Naive B cell (primary cell): ENCODE results near the gene NCKAP1. TPM values are rescaled to one million over a fixed set of nuclear protein-coding genes. Genes with fewer than 3 reads are reported as not detected.
"Not testable (repeated sequence)": the region's sequence is repeated elsewhere in the genome, so short reads cannot be mapped to it uniquely, and the experiment has no call there.

ENCODE experiments used
- ATAC-seq, 2 donors: fragments of 150-1000 bp; cut with Tn5 transposase; 2 replicates each; pipeline ENCODE4 v1.10.0; 2021; ENCODE audit warnings: low read depth in 2 of 2, mild to moderate bottlenecking in 2 of 2, moderate library complexity in 2 of 2
- DNase-seq: peaks from one replicate; pipeline ENCODE4 v3.0.0; 2022
- H3K27ac Mint-ChIP-seq, 6 donors: one replicate each; pipeline ENCODE4 v1.8.0; 2020 to 2022; ENCODE audit warnings: mild to moderate bottlenecking in 6 of 6, mixed read lengths in 6 of 6, moderate library complexity in 5 of 6, inconsistent platforms in 2 of 6
- H3K27me3 Mint-ChIP-seq, 3 donors: one replicate each; pipeline ENCODE4 v1.8.0; 2021 to 2022; ENCODE audit warnings: mixed read lengths in 3 of 3, mild to moderate bottlenecking in 1 of 3
- H3K36me3 Mint-ChIP-seq, 2 donors: one replicate each; pipeline ENCODE4 v1.8.0; 2020 to 2022; ENCODE audit warnings: mixed read lengths in 2 of 2, inconsistent platforms in 1 of 2, mild to moderate bottlenecking in 1 of 2
- H3K4me1 Mint-ChIP-seq, 3 donors: one replicate each; pipeline ENCODE4 v1.8.0; 2020 to 2022; ENCODE audit warnings: mixed read lengths in 3 of 3, inconsistent platforms in 1 of 3, mild to moderate bottlenecking in 1 of 3, moderate library complexity in 1 of 3
- H3K4me3 Mint-ChIP-seq, 8 donors: one replicate each; pipeline ENCODE4 v1.8.0; 2020 to 2022; ENCODE audit warnings: mild to moderate bottlenecking in 8 of 8, mixed read lengths in 8 of 8, moderate library complexity in 8 of 8, inconsistent platforms in 2 of 8
- H3K9me3 Mint-ChIP-seq, 7 donors: one replicate each; pipeline ENCODE4 v1.8.0; 2020 to 2022; ENCODE audit warnings: mixed read lengths in 7 of 7, mild to moderate bottlenecking in 5 of 7, inconsistent platforms in 2 of 7, moderate library complexity in 1 of 7
- polyA plus RNA-seq, 6 donors: library from polyadenylated mRNA; unstranded; fragments of 300-500 nt; fragmentation: Illumina TruSeq; gene quantifications; one replicate each; pipeline ENCODE4 v1.2.3, GENCODE V29; 2021; ENCODE audit warnings: low read depth in 6 of 6

Gene NCKAP1
- polyA plus RNA-seq, 6 donors from 2014 or later: 0.19 to 1.0 TPM; not detected in 4

DNA sequence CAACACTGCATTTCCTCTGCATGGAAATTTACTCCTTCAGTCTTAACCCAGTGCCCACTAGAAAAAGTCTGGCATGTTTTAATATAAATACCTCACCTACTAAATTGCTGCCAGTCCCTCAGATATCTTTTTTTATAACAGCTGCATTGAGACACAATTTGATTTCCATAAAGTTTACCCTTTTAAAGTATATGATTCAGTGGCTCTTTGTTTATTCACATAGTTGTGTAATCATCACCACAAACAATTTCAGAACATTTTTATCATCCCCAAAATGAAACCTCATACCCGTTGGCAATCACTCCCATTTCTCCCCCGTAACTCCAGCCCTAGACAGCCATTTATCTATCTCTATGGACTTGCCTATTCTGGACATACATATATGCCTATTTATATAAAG, 154.8 kb downstream of the NCKAP1 start:
- DNase-seq (no peak), ATAC-seq (no peak)
- H3K4me3 Mint-ChIP-seq: no peak overlapping the region
- peaks cover 0 to 20% (median 11%) of the 10 kb centered on the region in 7 donors for H3K9me3 Mint-ChIP-seq
- no peaks in the 10 kb centered on the region for H3K4me1 Mint-ChIP-seq
- no peak overlapping the region for H3K27ac Mint-ChIP-seq
- H3K27me3 Mint-ChIP-seq: no peaks in the 10 kb centered on the region
- H3K36me3 Mint-ChIP-seq: no peaks in the 10 kb centered on the region

DNA sequence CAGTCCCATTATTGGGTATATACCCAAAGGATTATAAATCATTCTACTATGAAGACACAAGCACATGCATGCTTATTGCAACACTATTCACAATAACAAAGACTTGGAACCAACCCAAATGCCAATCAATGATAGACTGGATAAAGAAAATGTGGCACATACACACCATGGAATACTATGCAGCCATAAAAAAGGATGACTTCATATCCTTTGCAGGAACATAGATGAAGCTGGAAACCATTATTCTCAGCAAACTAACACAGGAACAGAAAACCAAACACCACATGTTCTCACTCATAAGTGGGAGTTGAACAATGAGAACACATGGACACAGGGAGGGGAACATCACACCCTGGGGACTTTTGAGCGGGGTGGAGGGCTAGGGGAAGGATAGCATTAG, 158.2 kb downstream of the NCKAP1 start:
- H3K4me3 Mint-ChIP-seq, H3K27me3 Mint-ChIP-seq, DNase-seq, H3K27ac Mint-ChIP-seq, H3K36me3 Mint-ChIP-seq, ATAC-seq, H3K4me1 Mint-ChIP-seq: not testable (repeated sequence)
- peaks cover 11 to 39% (median 19%) of the 10 kb centered on the region in 7 donors for H3K9me3 Mint-ChIP-seq

DNA sequence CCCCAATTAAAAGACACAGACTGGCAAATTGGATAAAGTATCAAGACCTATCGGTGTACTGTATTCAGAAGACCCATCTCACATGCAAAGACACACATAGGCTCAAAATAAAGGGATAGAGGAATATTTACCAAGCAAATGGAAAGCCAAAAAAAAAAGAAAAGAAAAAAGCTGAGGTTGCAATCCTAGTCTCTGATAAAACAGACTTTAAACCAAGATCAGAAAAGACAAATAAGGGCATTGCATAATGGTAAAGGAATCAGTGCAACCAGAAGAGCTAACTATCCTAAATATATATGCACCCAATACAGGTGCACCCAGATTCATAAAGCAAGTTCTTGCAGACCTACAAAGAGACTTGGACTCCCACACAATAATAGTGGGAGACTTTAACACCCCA, 161.6 kb downstream of the NCKAP1 start:
- ATAC-seq, H3K27me3 Mint-ChIP-seq, H3K27ac Mint-ChIP-seq, H3K36me3 Mint-ChIP-seq, H3K4me1 Mint-ChIP-seq, DNase-seq, H3K4me3 Mint-ChIP-seq: not testable (repeated sequence)
- H3K9me3 Mint-ChIP-seq: peaks cover 11 to 52% (median 19%) of the 10 kb centered on the region in 7 donors

DNA sequence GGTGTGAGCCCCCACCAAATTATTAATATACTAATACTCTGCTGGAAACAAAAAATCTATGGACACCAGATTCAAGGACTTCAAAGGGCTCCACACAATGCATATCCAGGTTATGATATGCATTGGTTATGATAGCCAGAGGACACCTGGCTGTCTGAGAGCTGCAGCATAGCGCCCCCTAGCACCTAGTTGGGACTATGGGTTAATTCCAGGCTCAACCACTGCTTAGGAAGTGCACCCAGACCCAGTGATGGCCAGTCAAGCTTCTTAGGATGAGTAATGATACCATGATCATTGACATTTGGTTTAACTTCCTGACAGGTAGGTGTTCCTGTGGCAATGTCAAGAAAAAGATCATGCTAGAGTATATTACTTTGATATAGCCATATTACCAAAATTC, 168.0 kb downstream of the NCKAP1 start:
- DNase-seq (no peak), ATAC-seq (no peak)
- Mint-ChIP-seq H3K36me3 (peaks cover 0 to 14% of the 10 kb centered on the region in 2 donors), H3K27ac (no peak overlapping the region), H3K4me1 (peaks cover 13 to 19% (median 19%) of the 10 kb centered on the region in 3 donors), H3K4me3 (no peak overlapping the region), H3K27me3 (peaks cover 42 to 54% (median 43%) of the 10 kb centered on the region in 3 donors), H3K9me3 (peaks cover 0 to 17% (median 4%) of the 10 kb centered on the region in 7 donors)

DNA sequence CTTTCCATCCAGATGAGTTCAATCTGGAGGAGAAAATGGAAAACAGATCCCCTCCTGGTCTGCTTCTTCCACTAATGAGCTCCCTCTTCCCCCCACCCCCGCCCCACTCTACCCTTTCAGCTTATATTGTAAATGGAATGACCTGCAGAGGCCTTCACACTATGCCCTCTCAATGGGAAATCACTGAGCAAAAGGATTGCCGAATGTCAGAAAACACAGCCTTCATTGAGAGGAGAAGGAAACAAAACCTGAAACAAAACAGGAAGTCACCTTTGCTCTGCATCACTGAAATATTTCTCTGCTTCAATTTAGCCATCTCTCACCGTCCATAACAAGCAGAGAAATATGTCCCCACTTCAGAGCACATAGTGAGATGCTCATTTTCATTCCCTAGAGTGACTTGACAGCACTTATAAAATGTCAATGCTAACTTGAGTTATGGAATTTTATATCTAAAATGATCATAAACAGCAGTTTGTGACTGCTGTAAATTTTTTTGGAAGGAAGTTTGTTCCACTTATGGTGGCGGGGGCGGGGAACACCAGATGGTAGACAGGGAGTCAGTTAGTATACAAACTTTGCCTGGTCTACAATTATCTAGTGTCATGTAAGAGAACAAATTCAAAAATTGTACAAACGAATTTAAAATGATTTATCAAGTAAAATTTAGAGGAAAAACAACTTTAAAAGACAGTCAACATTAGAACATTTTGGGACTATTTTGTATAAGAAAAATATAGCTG, 170.0 kb downstream of the NCKAP1 start:
- Mint-ChIP-seq H3K9me3 (peaks cover 0 to 6% (median 0%) of the 10 kb centered on the region in 7 donors), H3K27me3 (peaks cover 59 to 67% (median 60%) of the 10 kb centered on the region in 3 donors), H3K27ac (no peak overlapping the region), H3K4me1 (peaks cover 13 to 19% (median 19%) of the 10 kb centered on the region in 3 donors), H3K4me3 (no peak overlapping the region), H3K36me3 (peaks cover 0 to 14% of the 10 kb centered on the region in 2 donors)
- ATAC-seq: no peak
- DNase-seq: no peak

DNA sequence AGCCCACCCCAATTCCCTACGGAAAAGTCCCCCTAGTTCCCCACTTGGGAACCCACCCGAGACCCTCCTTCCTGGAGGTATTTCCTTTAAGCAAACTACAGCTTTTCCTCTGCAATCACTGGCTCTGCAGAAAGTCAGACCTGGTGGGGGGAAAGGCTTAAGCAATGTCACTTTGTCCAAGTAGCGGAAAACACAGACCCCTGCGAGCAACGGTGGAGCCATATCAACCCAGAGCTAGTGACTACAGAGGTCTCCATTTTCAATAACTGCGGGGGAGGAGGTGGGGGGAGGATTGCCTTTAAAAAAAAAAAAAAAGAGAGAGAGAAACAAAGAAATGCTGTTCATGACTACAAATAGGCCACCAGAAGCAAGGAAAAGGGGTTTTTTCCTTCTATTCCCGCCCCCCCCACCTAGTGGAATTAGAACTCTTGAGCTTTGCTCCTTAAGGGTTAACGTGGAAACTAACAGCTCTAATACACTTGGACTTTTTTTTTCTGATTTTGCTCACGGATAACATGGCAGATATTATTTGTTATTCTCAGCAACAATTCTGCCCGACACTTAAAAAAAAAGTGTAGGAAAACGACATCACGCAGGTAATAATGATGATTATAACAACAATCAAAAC, 170.7 kb downstream of the NCKAP1 start:
- Mint-ChIP-seq H3K4me1 (peaks cover 13 to 19% (median 19%) of the 10 kb centered on the region in 3 donors), H3K4me3 (peak overlapping the region in 2 of 8 donors; percentile 25 to 74), H3K9me3 (peaks cover 0 to 3% (median 0%) of the 10 kb centered on the region in 7 donors), H3K27ac (no peak overlapping the region), H3K36me3 (peaks cover 0 to 14% of the 10 kb centered on the region in 2 donors), H3K27me3 (peaks cover 59 to 70% (median 60%) of the 10 kb centered on the region in 3 donors)
- no peak for DNase-seq
- no peak for ATAC-seq

DNA sequence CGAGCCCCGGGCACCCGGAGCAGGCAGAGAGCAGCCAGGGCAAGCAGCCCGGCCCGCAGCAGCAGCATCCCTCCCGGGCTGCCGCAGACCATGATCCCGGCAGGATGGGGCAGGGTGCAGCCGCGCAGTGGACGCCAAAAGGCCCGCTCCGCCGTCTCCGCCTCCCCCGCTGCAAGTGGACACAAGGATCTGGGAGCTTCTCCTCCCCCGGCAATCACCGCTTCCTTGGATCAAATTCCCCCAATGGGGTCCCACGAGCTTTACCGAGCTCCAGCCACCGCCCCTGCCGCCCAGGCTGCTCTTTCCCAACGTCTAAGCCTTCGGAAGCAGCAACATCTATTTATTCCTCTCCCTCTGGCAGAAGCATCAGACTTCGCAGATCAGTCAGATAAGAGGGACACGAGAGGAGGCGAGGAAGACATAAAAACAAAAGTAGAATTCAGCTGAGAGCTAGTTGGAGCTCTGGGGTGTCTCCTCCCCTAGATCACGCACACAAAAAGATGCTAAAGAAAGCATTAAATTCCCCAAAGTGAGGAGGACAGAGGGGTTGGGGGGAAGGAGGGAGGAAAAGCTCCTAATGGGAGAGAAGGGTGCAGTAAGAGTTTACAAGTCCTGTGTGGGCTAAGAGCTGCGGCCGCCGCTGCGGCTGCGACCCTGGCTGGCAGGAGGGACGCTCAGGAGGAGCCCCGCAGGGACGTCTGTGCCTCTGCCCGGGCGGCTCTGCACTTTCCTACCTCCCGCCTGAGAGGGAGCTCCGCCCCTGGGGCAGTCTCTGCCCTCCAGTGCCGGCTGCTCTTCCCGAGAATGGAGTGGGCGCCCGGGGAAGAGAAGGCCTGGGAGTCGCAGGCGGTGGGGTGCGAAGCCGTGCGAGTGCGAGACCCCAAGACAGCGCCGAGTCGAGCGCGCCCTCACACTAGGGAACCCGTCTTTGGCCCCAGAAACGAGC, 171.5 kb downstream of the NCKAP1 start, which contains the start of gene FRZB:
Gene FRZB (minus strand): TSS at position 177 of the 946 bp plus-strand sequence. CDS start 85 bp downstream, at position 92.
- peaks cover 13 to 19% (median 19%) of the 10 kb centered on the region in 3 donors for H3K4me1 Mint-ChIP-seq
- H3K27ac Mint-ChIP-seq: peak within 1 kb of the TSS in 2 of 6 donors; percentile 52 to 76
- peaks cover 0 to 14% of the 10 kb centered on the region in 2 donors for H3K36me3 Mint-ChIP-seq
- peak within 1 kb of the TSS; percentile 60 to 90 (median 73) for H3K4me3 Mint-ChIP-seq
- no peaks in the 10 kb centered on the region for H3K9me3 Mint-ChIP-seq
- DNase-seq (no peak), ATAC-seq (peak in 1 of 2 donors; percentile 16)
- peaks cover 52 to 67% (median 52%) of the 10 kb centered on the region in 3 donors for H3K27me3 Mint-ChIP-seq

DNA sequence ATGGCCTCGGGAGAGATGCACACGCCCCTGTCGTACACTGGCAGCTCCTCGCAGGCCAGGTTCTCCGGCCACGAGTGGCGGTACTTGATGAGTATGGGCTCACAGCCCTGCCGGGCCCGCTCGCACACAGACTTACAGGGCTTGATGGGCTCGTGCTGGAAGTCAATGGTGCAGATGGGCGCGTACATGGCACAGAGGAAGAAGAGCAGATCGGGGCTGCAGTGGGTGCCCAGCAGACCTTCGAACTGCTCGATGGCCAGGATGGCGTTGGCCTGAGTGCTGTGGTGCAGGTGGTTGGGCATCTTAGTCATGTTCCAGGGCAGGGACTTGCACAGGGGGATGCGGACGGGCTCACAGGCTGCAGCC, 172.2 kb downstream of the NCKAP1 start:
- Mint-ChIP-seq H3K27me3 (peaks cover 49 to 67% (median 52%) of the 10 kb centered on the region in 3 donors), H3K36me3 (peaks cover 0 to 14% of the 10 kb centered on the region in 2 donors), H3K4me1 (peaks cover 13 to 19% (median 19%) of the 10 kb centered on the region in 3 donors), H3K4me3 (peak overlapping the region in 6 of 8 donors; percentile 34 to 74 (median 67)), H3K9me3 (no peaks in the 10 kb centered on the region), H3K27ac (peak overlapping the region in 2 of 6 donors; percentile 6 to 52)
- no peak for DNase-seq
- ATAC-seq: peak in 1 of 2 donors; percentile 9

DNA sequence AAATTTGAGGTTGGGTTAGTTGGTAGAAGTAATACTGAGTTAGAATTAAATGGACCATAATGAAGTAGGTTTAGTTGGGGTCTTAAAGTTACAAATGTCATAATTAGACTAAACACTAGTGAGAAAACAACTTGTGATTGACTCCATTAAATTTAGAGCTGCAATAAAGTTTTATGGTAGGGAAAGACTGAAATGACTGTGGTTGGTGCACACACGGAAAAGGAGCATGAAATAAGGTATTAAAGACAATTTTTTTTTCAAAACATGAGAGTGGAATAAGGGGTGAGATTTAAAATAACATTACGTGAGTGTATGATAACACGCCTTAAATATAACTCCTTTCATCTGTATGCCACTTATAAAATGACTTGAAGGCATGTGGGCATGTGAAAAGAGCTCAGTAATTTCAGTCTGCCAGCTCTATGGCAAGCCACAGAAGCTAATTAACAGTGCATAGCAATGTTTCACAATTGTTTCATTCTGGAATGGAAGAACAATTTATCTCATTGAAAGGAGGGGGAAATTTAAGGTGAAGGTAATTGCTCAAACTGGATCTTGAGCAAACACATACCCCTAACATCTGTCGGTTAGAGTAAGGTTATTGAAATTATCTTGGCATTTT, 173.2 kb downstream of the NCKAP1 start:
- Mint-ChIP-seq H3K27ac (no peak overlapping the region), H3K36me3 (peaks cover 0 to 14% of the 10 kb centered on the region in 2 donors), H3K27me3 (peaks cover 55 to 68% (median 58%) of the 10 kb centered on the region in 3 donors), H3K4me3 (peak overlapping the region in 2 of 8 donors; percentile 25 to 40), H3K4me1 (peaks cover 13 to 19% (median 19%) of the 10 kb centered on the region in 3 donors), H3K9me3 (no peaks in the 10 kb centered on the region)
- DNase-seq (no peak), ATAC-seq (no peak)

DNA sequence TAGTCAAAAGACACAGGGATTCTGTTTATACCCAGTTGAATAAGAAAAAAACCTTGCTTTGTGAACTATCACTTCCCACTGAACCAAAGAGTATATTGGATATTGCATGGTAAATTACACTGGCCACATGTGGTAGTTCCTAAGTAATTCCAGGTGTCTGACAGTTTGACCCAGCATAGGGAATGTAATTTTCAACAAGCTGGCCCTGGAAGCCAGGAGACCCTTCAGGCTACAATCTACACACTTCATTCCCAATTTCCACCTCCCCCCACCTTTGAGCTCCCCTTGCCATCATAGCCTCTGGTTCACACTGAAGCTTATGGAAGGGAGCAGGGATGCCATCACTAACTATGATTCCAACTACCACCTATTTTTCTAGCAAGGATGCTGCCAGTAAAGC, 174.6 kb downstream of the NCKAP1 start:
- ATAC-seq (no peak), DNase-seq (no peak)
- Mint-ChIP-seq H3K36me3 (peaks cover 0 to 14% of the 10 kb centered on the region in 2 donors), H3K4me3 (no peak overlapping the region), H3K4me1 (peaks cover 13 to 19% (median 19%) of the 10 kb centered on the region in 3 donors), H3K27ac (no peak overlapping the region), H3K9me3 (no peaks in the 10 kb centered on the region), H3K27me3 (peaks cover 56 to 60% (median 57%) of the 10 kb centered on the region in 3 donors)

DNA sequence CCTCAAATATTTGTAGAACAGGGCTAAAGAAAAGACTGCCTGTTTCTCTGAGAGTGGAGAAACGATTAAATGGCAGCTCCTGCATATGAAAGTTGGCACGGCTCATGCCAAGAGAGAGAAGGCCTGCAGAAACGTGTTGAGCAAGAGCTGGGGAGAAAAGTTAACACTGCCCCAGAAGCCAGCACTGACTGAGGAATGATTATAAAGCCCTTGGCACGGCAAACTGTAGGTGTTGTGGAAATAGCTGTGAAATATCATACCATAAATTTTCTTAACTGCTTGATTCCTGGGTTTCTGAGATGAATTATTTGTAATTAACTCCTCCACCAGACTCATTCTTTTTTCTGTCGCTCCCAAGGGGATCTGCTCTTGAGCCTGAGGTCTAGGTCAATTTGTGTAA, 176.2 kb downstream of the NCKAP1 start:
- Mint-ChIP-seq H3K27ac (no peak overlapping the region), H3K4me3 (no peak overlapping the region), H3K36me3 (peaks cover 0 to 14% of the 10 kb centered on the region in 2 donors), H3K4me1 (peaks cover 9 to 17% (median 13%) of the 10 kb centered on the region in 3 donors), H3K27me3 (peaks cover 41 to 51% (median 45%) of the 10 kb centered on the region in 3 donors), H3K9me3 (peaks cover 0 to 10% (median 4%) of the 10 kb centered on the region in 7 donors)
- ATAC-seq (no peak), DNase-seq (no peak)

DNA sequence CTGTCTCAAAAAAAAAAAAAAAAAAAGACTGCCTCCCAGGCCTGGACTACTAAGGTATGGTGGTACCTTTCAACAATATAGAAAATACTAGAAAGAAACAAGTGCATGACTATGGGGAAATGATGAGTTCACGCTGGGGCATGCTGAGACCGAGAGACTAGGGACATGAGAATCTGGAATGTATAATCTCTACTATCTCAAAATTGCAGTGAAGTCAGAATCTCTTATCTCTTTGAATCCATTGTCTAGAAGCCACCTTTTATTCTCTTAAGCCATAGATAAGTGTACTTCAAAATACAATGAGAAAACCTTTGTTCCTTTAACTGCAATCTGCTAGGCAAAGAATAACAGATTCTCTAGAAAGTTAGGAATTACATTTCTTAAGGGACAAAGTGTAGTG, 177.4 kb downstream of the NCKAP1 start:
- ATAC-seq (no peak), DNase-seq (no peak)
- H3K27ac Mint-ChIP-seq: no peak overlapping the region
- H3K9me3 Mint-ChIP-seq: peaks cover 0 to 14% (median 4%) of the 10 kb centered on the region in 7 donors
- H3K27me3 Mint-ChIP-seq: peaks cover 29 to 39% (median 34%) of the 10 kb centered on the region in 3 donors
- H3K4me3 Mint-ChIP-seq: no peak overlapping the region
- H3K4me1 Mint-ChIP-seq: peaks cover 2 to 4% (median 3%) of the 10 kb centered on the region in 3 donors
- peaks cover 0 to 5% of the 10 kb centered on the region in 2 donors for H3K36me3 Mint-ChIP-seq
